MM.1S (cell line): Measurements from ENCODE around the gene ZNF615.
"Not testable (repeated sequence)": the region's sequence is repeated elsewhere in the genome, so short reads cannot be mapped to it uniquely, and the experiment has no call there.

Experiments used
- DNase-seq: peaks from one replicate; pipeline ENCODE4 v3.0.0-alpha.2; 2015
- H2AFZ ChIP-seq: fragments of 300-600 bp; sonication (generic); 2 replicates; pipeline ENCODE4 v1.6.0; 2016; ENCODE audit warnings: antibody characterized with exemption, low read length
- H3F3A ChIP-seq: fragments of 300-600 bp; sonication (generic); 2 replicates; pipeline ENCODE4 v1.6.1; 2016; ENCODE audit warnings: mild to moderate bottlenecking, antibody characterized with exemption, low read length, moderate library complexity, mixed read lengths; ENCODE audit not compliant: insufficient read depth
- H3K27ac ChIP-seq: fragments of 300-600 bp; sonication (generic); 2 replicates; pipeline ENCODE4 v1.5.1; 2016; ENCODE audit warnings: mild to moderate bottlenecking, low read length
- H3K27me3 ChIP-seq: fragments of 300-600 bp; sonication (generic); replicated peaks from 2 replicates; pipeline ENCODE4 v1.6.0; 2016; ENCODE audit warnings: low read length; ENCODE audit not compliant: insufficient read depth
- H3K36me3 ChIP-seq: fragments of 300-600 bp; sonication (generic); replicated peaks from 2 replicates; pipeline ENCODE4 v1.6.1; 2016; ENCODE audit warnings: mild to moderate bottlenecking, low read length, mixed read lengths; ENCODE audit not compliant: insufficient read depth
- H3K4me1 ChIP-seq: fragments of 300-600 bp; sonication (generic); 2 replicates; pipeline ENCODE4 v1.6.1; 2016; ENCODE audit warnings: low read length, mixed read lengths
- H3K4me2 ChIP-seq: fragments of 300-600 bp; sonication (generic); 2 replicates; pipeline ENCODE4 v1.6.0; 2016; ENCODE audit warnings: low read depth, low read length
- H3K4me3 ChIP-seq: fragments of 300-600 bp; sonication (generic); 2 replicates; pipeline ENCODE4 v1.5.1; 2016; ENCODE audit warnings: low read length, mixed read lengths
- H3K79me2 ChIP-seq: fragments of 300-600 bp; sonication (generic); 2 replicates; pipeline ENCODE4 v1.6.1; 2016; ENCODE audit warnings: mixed run types, low read length, mixed read lengths
- H3K9ac ChIP-seq: fragments of 300-600 bp; sonication (generic); 2 replicates; pipeline ENCODE4 v1.6.1; 2016; ENCODE audit warnings: low read length, mixed read lengths
- H3K9me2 ChIP-seq: fragments of 300-600 bp; sonication (generic); replicated peaks from 2 replicates; pipeline ENCODE4 v1.6.1; 2016; ENCODE audit warnings: mild to moderate bottlenecking, low read length, mixed read lengths; ENCODE audit not compliant: insufficient read depth
- H3K9me3 ChIP-seq: fragments of 300-600 bp; sonication (generic); replicated peaks from 2 replicates; pipeline ENCODE4 v1.6.1; 2016; ENCODE audit warnings: mild to moderate bottlenecking, low read length, mixed read lengths; ENCODE audit not compliant: insufficient read depth
- H4K20me1 ChIP-seq: fragments of 300-600 bp; sonication (generic); 2 replicates; pipeline ENCODE4 v1.6.1; 2016; ENCODE audit warnings: mild to moderate bottlenecking, low read length, moderate library complexity, mixed read lengths; ENCODE audit not compliant: insufficient read depth
- EZH2 ChIP-seq: fragments of 300-600 bp; sonication (generic); optimal IDR thresholded peaks from 2 replicates; pipeline ENCODE3; 2017; ENCODE audit warnings: low read depth, mild to moderate bottlenecking, antibody characterized with exemption, low read length, mixed read lengths
- EZH2phosphoT487 ChIP-seq: fragments of 300-600 bp; sonication (generic); IDR thresholded peaks from 2 replicates; pipeline ENCODE4 v1.6.1; 2018; ENCODE audit warnings: antibody characterized with exemption, low read length
- TF ChIP-seq, protein P1 (sequence below): fragments of 300-600 bp; sonication (generic); IDR thresholded peaks from 2 replicates; pipeline ENCODE4 v1.5.1; 2016; ENCODE audit warnings: antibody characterized with exemption, low read length, mixed read lengths

Gene ZNF615

DNA sequence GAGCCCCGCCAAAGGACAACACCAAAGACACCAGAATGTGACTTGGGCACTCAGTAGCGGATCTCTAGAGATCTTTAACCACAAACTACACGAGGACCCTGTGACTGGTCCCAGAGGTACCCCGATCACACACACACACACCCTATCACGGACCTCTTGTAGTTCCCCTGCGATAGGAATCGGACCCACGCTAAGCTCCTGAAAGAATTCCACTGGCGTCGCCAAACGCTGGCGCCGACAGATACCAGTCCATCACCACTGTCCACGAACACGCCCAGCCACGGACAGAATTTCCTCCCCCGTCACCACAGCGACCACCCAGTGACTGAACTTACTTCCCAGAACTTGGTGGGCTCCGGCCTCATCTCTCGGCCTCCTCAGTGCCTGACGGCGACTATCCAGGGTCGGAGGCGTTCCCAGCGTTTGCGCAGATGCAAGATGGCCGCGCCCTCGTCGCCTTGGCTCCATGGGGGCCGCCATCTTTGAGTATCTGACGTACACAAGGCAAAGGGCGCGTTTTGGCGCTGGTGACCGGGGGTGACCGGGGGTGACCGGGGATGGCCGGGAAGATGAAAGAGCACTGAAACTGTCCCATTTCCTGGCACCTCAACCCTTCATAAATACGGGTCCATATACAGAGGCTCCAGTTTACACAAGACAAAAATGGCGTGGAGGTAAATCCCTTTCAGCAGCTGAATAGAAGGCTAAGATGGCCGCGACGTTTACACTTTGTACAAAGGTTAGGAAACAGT is at the start of gene ZNF615:
Gene ZNF615, minus strand, starts transcription at position 406 of the 752 bp plus-strand sequence. CDS start 4,500 bp downstream, outside the sequence.
- H3K4me1 ChIP-seq: no peaks in the 10 kb centered on the region
- no peak for TF ChIP-seq EZH2phosphoT487
- TF ChIP-seq, protein P1, sequence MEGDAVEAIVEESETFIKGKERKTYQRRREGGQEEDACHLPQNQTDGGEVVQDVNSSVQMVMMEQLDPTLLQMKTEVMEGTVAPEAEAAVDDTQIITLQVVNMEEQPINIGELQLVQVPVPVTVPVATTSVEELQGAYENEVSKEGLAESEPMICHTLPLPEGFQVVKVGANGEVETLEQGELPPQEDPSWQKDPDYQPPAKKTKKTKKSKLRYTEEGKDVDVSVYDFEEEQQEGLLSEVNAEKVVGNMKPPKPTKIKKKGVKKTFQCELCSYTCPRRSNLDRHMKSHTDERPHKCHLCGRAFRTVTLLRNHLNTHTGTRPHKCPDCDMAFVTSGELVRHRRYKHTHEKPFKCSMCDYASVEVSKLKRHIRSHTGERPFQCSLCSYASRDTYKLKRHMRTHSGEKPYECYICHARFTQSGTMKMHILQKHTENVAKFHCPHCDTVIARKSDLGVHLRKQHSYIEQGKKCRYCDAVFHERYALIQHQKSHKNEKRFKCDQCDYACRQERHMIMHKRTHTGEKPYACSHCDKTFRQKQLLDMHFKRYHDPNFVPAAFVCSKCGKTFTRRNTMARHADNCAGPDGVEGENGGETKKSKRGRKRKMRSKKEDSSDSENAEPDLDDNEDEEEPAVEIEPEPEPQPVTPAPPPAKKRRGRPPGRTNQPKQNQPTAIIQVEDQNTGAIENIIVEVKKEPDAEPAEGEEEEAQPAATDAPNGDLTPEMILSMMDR: no peak
- no peak for TF ChIP-seq EZH2
- H3K27me3 ChIP-seq: no peaks in the 10 kb centered on the region
- no peaks in the 10 kb centered on the region for H3K79me2 ChIP-seq
- peak; percentile 83 for DNase-seq
- H3K4me3 ChIP-seq: peak within 1 kb of the TSS; percentile 66
- H4K20me1 ChIP-seq: no peaks in the 10 kb centered on the region
- no peaks in the 10 kb centered on the region for H3F3A ChIP-seq
- H3K27ac ChIP-seq: no peak within 1 kb of the TSS
- H3K4me2 ChIP-seq: peak within 1 kb of the TSS; percentile 52; the same call in 1 of the 2 replicates
- H3K9me2 ChIP-seq: no peaks in the 10 kb centered on the region
- H2AFZ ChIP-seq: peak within 1 kb of the TSS; percentile 88
- no peak within 1 kb of the TSS; the same call in 1 of the 2 replicates for H3K9ac ChIP-seq
- H3K9me3 ChIP-seq: no peaks in the 10 kb centered on the region
- no peaks in the 10 kb centered on the region for H3K36me3 ChIP-seq

GRCh38 chr19:52056480-52056879 is 48.5 kb upstream of the ZNF615 start:
- not testable (repeated sequence) for H3K4me3 ChIP-seq, H3K27ac ChIP-seq, DNase-seq, H3F3A ChIP-seq, H2AFZ ChIP-seq, H3K4me2 ChIP-seq, H3K9me2 ChIP-seq, H3K27me3 ChIP-seq, H4K20me1 ChIP-seq, H3K9me3 ChIP-seq, H3K9ac ChIP-seq, H3K4me1 ChIP-seq, H3K36me3 ChIP-seq, H3K79me2 ChIP-seq

GRCh38 chr19:52051736-52052135 is 43.7 kb upstream of the ZNF615 start:
- not testable (repeated sequence) for H3K9ac ChIP-seq, H2AFZ ChIP-seq, H3F3A ChIP-seq, H3K36me3 ChIP-seq, H3K4me3 ChIP-seq, DNase-seq, H3K79me2 ChIP-seq, H3K9me2 ChIP-seq, H3K9me3 ChIP-seq, H3K27me3 ChIP-seq, H3K4me2 ChIP-seq, H4K20me1 ChIP-seq, H3K4me1 ChIP-seq, H3K27ac ChIP-seq

- DNase-seq: no peak
- no peaks in the 10 kb centered on the region for H3K4me1 ChIP-seq
- H3K9ac ChIP-seq: no peak within 1 kb of the TSS
- peaks cover 8% of the 10 kb centered on the region for H3K36me3 ChIP-seq
- no peak within 1 kb of the TSS for H3K4me2 ChIP-seq
- H3K27me3 ChIP-seq: no peaks in the 10 kb centered on the region
- no peak within 1 kb of the TSS for H3K27ac ChIP-seq
- no peaks in the 10 kb centered on the region for H3K9me3 ChIP-seq
- no peaks in the 10 kb centered on the region for H3F3A ChIP-seq
- no peaks in the 10 kb centered on the region for H4K20me1 ChIP-seq
- H3K9me2 ChIP-seq: no peaks in the 10 kb centered on the region
- H3K79me2 ChIP-seq: no peaks in the 10 kb centered on the region
- H2AFZ ChIP-seq: no peak within 1 kb of the TSS
- TF ChIP-seq EZH2phosphoT487 (no peak), EZH2 (no peak)
- TF ChIP-seq, protein P1: no peak
- no peak within 1 kb of the TSS for H3K4me3 ChIP-seq
These were observed 40.8 kb upstream of the ZNF615 start, which contains the start of gene ZNF432 for GRCh38 chr19:52048555-52049501. Gene ZNF432 (minus strand): TSS chr19:52048838. CDS start chr19:52046868, 1,970 bp downstream.
